SH-SY5Y (cell line): ENCODE measurements around the gene C11orf16.

Source experiments
- GATA2 ChIP-seq: IDR thresholded peaks from 2 replicates; pipeline ENCODE4 v1.6.1; 2011; ENCODE audit warnings: mild to moderate bottlenecking, low read depth, low read length
- GATA3 ChIP-seq: IDR thresholded peaks from 2 replicates; pipeline ENCODE4 v1.6.1; 2011; ENCODE audit warnings: low read depth, mild to moderate bottlenecking, low read length, moderate library complexity

- TF ChIP-seq GATA2 (no peak), GATA3 (no peak)
Observed at GRCh38 chr11:8910649-8911026, 22.1 kb downstream of the C11orf16 start.
